ENCODE data around the gene SEPTIN3. TPM values are rescaled to one million over a fixed set of nuclear protein-coding genes. Genes with fewer than 3 reads are reported as not detected.

The SEPTIN3 gene, protein sequence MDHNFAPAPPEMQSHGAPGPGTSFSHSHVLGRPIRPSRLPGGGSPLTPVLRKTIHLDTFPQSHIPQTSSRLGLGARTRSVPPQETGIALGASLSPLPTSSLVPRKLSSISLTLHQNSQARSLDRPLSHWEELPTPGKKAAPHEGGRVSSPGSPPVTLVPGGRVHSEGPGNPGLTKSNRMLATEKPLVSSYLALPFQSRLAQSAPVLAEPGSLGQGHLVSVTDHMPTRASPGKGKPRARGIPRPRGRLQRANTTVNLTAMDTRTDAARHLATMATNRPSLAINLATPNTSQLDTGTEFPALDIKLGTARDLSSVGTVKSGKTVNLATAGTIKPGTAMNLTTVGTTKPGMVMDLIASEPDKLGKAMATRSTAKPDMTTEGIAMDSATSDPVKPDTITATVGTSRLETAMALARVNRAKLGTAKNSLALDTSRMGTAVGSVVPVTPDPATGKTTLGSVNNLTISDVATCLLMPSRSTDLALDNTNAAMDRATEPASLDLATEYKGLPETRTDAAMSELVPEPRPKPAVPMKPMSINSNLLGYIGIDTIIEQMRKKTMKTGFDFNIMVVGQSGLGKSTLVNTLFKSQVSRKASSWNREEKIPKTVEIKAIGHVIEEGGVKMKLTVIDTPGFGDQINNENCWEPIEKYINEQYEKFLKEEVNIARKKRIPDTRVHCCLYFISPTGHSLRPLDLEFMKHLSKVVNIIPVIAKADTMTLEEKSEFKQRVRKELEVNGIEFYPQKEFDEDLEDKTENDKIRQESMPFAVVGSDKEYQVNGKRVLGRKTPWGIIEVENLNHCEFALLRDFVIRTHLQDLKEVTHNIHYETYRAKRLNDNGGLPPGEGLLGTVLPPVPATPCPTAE
- total RNA-seq: 5.1 and 8.3 TPM in 2 replicates

DNA sequence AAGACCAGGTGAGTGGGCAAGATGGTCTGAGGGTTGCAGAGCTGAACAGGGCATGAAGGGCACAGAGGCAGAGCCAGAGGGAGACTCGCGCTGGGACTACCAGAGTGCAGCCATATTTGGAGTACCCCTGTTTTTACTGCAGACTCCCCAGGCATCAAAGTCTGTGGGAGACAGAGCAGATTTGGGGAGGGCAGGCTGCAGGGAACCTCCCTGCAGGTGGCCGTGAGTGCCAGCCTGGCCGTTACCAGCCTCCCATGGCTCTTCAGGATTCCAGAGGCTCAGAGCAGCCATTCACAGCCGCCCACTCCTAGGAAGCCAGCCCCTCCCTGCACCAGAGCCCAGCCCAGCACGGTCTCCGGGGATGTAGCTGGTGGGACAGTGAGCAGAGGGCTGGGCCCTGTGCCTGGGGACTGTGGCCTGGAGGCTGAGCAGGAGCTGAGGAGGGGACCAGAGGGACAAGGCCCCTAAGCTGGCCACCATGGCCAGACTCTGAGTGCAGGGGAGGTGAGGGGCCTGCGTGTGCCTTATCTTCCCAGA, at the start of gene SEPTIN3:
TSS of gene SEPTIN3 (plus strand) at position 334 of the 537 bp plus-strand sequence. CDS start 2,050 bp downstream, outside the sequence.

DNA sequence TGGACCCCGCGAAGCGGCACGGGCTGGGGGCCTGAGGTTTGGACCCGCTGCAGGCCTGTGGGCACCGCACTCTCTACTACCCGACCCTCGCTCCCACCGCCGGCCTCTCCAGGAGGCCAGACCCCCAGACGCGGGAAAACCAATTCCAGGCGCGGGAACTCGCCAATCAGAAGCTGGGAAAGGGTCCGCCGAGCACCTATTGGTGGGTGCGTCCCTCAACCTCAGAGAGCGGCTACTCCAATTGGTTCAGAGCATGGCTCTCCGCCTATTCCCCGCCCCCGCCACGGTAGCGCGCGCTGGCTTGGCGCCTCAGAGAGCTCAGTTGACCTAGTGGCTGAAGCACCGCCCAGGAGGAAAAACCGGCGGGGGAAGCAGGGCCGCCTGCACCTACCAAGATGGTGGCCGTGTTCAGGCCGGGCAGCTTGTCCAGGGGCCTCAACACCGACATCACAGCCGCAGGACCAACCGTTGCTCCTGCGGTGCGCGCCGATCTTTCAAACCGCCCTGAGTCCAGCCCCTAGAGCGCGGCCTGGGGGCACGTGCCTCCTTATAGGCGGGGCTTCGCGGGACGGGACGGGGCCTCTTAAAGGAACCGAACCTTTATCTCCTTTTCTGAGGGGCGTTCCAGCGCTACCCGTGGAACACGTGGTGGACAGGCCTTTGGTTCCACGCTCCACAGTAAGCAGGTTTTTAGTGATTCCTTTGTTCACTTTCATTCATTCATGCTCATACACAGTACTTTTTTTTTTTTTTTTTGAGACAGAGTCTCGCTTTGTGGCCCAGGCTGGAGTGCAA, 22.4 kb upstream of the SEPTIN3 start, which contains the start of gene CENPM:
TSS of gene CENPM (minus strand) at position 524 of the 795 bp plus-strand sequence. CDS start at position 448, 76 bp downstream.

DNA sequence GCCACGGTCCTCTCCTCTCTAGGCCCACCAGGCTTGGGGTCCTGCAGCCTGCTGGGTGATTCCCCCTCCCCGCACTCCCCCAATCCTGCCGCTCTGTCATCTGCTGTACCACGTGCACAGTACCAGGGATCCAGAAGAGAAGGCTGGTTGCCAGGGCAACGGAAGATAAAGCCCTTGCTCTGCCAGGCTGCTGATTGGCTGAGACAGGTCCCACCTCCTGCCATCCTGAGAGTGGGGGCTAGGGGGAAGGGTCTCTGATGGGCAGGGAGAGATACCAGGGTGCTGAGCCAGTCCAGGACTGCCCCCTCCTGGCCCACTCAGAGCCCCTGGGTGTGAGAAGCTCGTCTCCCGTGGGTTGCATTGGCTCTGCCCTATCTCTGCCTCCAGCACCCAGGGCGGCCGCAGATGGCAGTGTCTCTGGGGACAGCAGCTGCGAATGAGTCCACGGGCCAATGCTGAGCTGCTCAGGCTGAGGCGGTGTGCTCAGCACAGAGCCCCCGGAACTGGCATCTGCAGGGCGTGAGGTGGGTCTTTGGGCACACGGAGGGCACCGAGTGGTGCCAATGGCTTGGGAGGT, 17.3 kb upstream of the SEPTIN3 start, which contains the start of gene SMIM45:
TSS of gene SMIM45 (plus strand) at position 253 of the 577 bp plus-strand sequence.

DNA sequence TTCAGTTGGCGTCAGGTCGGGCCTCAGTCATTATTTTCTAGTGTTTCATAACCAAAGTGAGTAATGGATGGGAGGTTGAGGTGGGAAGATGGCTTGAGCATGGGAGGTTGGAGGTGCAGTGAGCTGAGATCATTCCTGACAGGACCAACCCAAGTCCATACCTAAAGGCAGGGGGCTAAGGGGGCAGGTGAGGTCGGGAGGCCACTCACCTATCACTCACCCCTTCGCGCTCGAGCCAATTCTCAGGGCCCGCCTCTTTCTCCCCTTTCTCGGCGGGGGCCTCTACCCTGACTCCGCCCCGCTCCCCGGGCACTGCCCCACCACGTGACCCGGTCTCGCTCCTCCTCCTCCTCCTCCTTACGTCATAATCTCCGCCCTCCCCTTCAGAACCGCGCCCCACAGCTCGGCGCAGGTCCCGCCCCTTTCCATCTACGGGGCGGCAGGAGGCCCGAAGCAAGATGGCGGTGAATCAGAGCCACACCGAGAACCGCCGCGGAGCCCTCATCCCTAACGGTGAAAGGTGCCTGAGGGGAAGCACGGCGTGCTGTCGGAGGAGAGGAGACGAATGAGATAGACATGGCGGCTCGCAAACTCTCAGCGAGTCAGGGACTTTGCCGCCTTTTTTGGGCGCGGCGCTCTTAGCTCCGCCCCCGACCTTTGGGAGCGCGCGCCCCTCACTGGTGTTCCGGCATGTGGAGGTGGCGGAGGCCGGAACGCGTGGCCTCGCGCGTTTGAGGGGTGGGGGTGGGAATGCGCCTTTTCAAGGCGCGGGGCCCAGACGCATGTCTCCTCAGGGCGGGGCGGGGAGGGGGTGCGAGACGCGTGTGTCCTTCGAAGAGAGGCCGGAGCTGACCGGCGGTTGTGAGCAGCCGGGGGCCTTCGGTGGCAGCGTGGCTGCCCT, 29.4 kb downstream of the SEPTIN3 start, which contains the start of gene WBP2NL:
TSS of gene WBP2NL (plus strand) at position 428 of the 901 bp plus-strand sequence. CDS start at position 459, 31 bp downstream.

Other genes starting within 250 kb of the SEPTIN3 start
- 9.7 and 14.9 TPM in 2 replicates for gene CCDC134, start 168.8 kb upstream of the SEPTIN3 start, total RNA-seq
- 98.8 and 109 TPM in 2 replicates for gene SREBF2, start 136.3 kb upstream of the SEPTIN3 start, total RNA-seq
- not detected in 2 replicates for gene SHISA8, start 54.4 kb upstream of the SEPTIN3 start, total RNA-seq
- gene TNFRSF13C, start 42.6 kb upstream of the SEPTIN3 start, total RNA-seq: 0.16 and 0.36 TPM in 2 replicates
- gene CENPM, start 22.3 kb upstream of the SEPTIN3 start, total RNA-seq: 2.4 and 2.6 TPM in 2 replicates
- 1.6 and 2.2 TPM in 2 replicates for gene WBP2NL, start 29.3 kb downstream of the SEPTIN3 start, total RNA-seq
- 71.3 and 76.3 TPM in 2 replicates for gene NAGA, start 101.4 kb downstream of the SEPTIN3 start, total RNA-seq
- 28.9 and 33.8 TPM in 2 replicates for gene PHETA2, start 104.8 kb downstream of the SEPTIN3 start, total RNA-seq
- gene SMDT1, start 110.3 kb downstream of the SEPTIN3 start, total RNA-seq: 3.4 and 5.7 TPM in 2 replicates
- gene NDUFA6, start 121.3 kb downstream of the SEPTIN3 start, total RNA-seq: 23.5 and 32.2 TPM in 2 replicates
- gene CYP2D6, start 161.4 kb downstream of the SEPTIN3 start, total RNA-seq: 0.24 and 0.49 TPM in 2 replicates

All from hair follicle dermal papilla cell (primary cell).